Activated CD4-positive, alpha-beta T cell treated with anti-CD3 and anti-CD28 coated beads, Interleukin-2, amount 10 ng/mL, durations not matched to agents 7 days and 5 days (primary cell): Measurements from ENCODE around the gene SPAG6. TPM values are rescaled to one million over a fixed set of nuclear protein-coding genes. Genes with fewer than 3 reads are reported as not detected.

Experiments used
- CTCF ChIA-PET: fragments of 350-600 bp; sonication (Branson Sonifier 250); formaldehyde crosslinking; loops from one replicate; lab custom pipeline; 2021; ENCODE audit warnings: antibody characterized with exemption; lab: Charles Lee
- POLR2A ChIA-PET: fragments of 350-600 bp; sonication (Branson Sonifier 250); formaldehyde crosslinking; loops from one replicate; lab custom pipeline; 2021; ENCODE audit warnings: antibody characterized with exemption; lab: Charles Lee
- DNase-seq: peaks from one replicate; pipeline ENCODE4 v3.0.0-alpha.2; 2020
- H3K27ac Mint-ChIP-seq: one replicate; pipeline ENCODE4 v1.8.0; 2021; ENCODE audit warnings: mild to moderate bottlenecking, moderate library complexity, mixed read lengths
- H3K27me3 Mint-ChIP-seq: one replicate; pipeline ENCODE4 v1.8.0; 2021; ENCODE audit warnings: mixed read lengths
- H3K36me3 Mint-ChIP-seq: one replicate; pipeline ENCODE4 v1.8.0; 2021; ENCODE audit warnings: low read depth, mixed read lengths
- H3K4me1 Mint-ChIP-seq: one replicate; pipeline ENCODE4 v1.8.0; 2021; ENCODE audit warnings: mixed read lengths
- H3K4me3 Mint-ChIP-seq: one replicate; pipeline ENCODE4 v1.8.0; 2021; ENCODE audit warnings: mild to moderate bottlenecking, moderate library complexity, mixed read lengths
- H3K9me3 Mint-ChIP-seq: one replicate; pipeline ENCODE4 v1.8.0; 2021; ENCODE audit warnings: mixed read lengths
- total RNA-seq, 2 experiments: library from RNA; stranded (reverse); gene quantifications; one replicate each; pipeline ENCODE4 v1.2.3, GENCODE V29; 2021

The SPAG6 gene
- total RNA-seq, 2 experiments from 2014 or later, result 0.57 to 0.75 TPM

DNA sequence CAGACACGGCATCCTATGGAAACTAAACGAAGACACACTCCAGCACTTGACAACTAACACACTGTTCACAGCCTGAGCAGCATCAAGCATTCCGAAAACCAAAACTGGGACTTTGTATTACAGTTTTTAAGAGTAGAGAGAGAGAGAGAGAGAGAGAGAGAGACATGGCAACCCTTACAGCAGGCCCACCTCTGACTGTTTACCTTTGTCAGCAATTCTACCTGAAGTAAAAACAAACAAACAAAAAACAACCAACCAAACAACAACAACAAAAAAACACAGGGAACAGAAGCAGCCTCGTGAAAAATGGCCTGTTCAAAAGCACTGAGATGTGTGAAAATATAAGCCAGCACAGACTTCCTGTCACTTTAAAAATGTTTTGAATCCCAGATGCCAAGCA is 118.0 kb downstream of the SPAG6 start:
- CTCF ChIA-PET, result no interaction called here
- peaks cover 3% of the 10 kb centered on the region for H3K27me3 Mint-ChIP-seq
- DNase-seq, result no peak
- H3K9me3 Mint-ChIP-seq, result peaks cover 5% of the 10 kb centered on the region
- H3K4me1 Mint-ChIP-seq, result peaks cover 2% of the 10 kb centered on the region
- no peaks in the 10 kb centered on the region for H3K36me3 Mint-ChIP-seq
- H3K4me3 Mint-ChIP-seq, result no peak overlapping the region
- H3K27ac Mint-ChIP-seq, result no peak overlapping the region
- POLR2A ChIA-PET, result no interaction called here

DNA sequence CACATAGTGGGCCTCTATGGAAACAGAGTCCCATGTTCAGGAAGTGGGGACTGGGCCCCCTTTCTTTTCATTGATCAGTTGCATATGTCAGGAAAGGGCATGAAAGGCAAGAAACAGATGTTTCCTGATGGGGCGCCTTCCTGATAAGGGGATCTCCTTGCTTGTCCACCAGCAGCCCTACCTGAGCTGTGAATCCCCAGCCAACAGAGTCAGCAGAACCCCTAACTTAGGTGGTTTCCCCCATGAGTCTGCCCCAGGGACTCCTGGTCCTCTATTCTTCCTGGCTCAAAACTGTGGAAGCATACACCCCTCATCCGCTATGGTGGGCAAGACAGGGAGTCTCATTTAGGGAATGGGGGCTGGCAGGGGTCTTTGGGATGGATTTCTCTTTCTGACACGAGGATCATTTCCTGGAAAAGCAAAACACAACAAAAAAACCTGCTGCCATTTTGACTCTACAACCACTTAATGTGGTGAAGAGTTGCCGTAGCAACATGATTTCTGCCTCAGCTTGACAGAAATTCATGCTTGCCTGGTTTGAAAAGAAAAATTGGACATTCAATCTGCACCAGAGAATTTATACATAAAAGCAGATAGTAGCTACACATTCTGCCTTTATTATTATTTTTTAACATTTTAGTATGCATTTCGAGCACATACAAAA is 119.8 kb downstream of the SPAG6 start:
- CTCF ChIA-PET, result no interaction called here
- no peak overlapping the region for H3K27ac Mint-ChIP-seq
- no peaks in the 10 kb centered on the region for H3K36me3 Mint-ChIP-seq
- no peak for DNase-seq
- POLR2A ChIA-PET, result no interaction called here
- H3K9me3 Mint-ChIP-seq, result peaks cover 5% of the 10 kb centered on the region
- no peak overlapping the region for H3K4me3 Mint-ChIP-seq
- peaks cover 12% of the 10 kb centered on the region for H3K27me3 Mint-ChIP-seq
- peaks cover 2% of the 10 kb centered on the region for H3K4me1 Mint-ChIP-seq

DNA sequence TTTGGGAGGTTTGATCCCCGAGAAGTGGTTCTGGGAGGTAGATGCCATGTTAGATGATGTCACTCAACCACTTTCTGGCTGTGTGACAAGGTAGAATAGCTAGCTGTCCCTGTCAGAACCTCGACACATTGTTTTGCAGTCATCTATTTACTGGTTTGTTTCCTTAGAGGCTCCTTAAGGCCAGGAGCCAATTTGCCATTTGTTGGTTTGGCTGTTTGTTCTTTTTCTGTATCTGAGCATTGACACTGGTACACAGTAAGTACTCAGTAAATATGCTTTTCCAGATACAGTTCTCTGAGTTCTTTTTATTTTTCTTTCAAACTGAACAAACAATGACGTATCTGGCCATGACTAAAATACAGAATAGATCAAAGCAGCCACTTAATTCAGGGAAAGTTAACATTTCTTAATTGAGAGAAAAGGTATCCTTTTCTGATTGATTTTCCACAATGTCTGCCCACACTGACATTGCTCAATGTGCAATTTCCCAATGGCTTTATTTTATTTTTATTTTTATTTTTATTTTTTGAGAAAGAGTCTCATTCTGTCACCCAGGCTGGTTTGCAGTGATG is 121.6 kb downstream of the SPAG6 start:
- Mint-ChIP-seq H3K9me3 (no peaks in the 10 kb centered on the region), H3K27me3 (peaks cover 22% of the 10 kb centered on the region), H3K36me3 (no peaks in the 10 kb centered on the region), H3K4me3 (no peak overlapping the region), H3K27ac (no peak overlapping the region), H3K4me1 (peaks cover 2% of the 10 kb centered on the region)
- ChIA-PET CTCF (no interaction called here), POLR2A (no interaction called here)
- no peak for DNase-seq

Other genes with a start within 250 kb of the SPAG6 start
- gene EBLN1, start 127.5 kb upstream of the SPAG6 start, total RNA-seq, result not detected
- gene COMMD3, start 29.1 kb upstream of the SPAG6 start, total RNA-seq, result 10 to 100 TPM; 58.9 to 68.8 TPM
- gene BMI1, start 24.4 kb upstream of the SPAG6 start, total RNA-seq, result 10 to 100 TPM; 29.5 to 30.3 TPM